ENCODE measurements around the gene TLCD3B. TPM values are rescaled to one million over a fixed set of nuclear protein-coding genes. Genes with fewer than 3 reads are reported as not detected.

TLCD3B gene
- total and polyA plus RNA-seq, 12 donors: 0.29 TPM; not detected in 11

DNA sequence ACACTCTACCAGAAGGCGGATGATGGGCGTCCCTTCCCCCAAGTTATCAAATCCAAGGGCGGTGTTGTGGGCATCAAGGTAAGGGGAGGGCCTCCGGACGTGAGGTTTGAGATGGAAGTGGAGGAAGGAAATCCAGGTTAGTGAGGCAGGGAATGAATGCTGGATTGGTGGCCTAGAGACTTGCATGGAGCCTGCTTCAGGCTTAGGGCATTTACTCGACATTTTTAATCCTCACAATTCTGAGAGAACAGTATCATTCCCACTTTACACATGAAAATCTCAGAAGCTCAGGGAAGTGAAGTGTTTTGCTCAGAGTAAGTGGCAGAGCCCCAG, 36.5 kb upstream of the TLCD3B start:
- peaks cover 19 to 69% (median 62%) of the 10 kb centered on the region in 9 donors for H3K4me1 ChIP-seq
- DNase-seq: no peak
- TF ChIP-seq, protein P1, sequence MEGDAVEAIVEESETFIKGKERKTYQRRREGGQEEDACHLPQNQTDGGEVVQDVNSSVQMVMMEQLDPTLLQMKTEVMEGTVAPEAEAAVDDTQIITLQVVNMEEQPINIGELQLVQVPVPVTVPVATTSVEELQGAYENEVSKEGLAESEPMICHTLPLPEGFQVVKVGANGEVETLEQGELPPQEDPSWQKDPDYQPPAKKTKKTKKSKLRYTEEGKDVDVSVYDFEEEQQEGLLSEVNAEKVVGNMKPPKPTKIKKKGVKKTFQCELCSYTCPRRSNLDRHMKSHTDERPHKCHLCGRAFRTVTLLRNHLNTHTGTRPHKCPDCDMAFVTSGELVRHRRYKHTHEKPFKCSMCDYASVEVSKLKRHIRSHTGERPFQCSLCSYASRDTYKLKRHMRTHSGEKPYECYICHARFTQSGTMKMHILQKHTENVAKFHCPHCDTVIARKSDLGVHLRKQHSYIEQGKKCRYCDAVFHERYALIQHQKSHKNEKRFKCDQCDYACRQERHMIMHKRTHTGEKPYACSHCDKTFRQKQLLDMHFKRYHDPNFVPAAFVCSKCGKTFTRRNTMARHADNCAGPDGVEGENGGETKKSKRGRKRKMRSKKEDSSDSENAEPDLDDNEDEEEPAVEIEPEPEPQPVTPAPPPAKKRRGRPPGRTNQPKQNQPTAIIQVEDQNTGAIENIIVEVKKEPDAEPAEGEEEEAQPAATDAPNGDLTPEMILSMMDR (IDR thresholded peaks at IDR 0.05): no peak
- no peaks in the 10 kb centered on the region for H3K27me3 ChIP-seq
- 45 to 59% methylated on average over 6 of the region's 6 CpGs for WGBS, 2 donors
- H3K27ac ChIP-seq: peak overlapping the region in 9 of 10 donors; percentile 97 to 100 (median 98)
- H3K4me3 ChIP-seq: peak overlapping the region; percentile 79 to 100 (median 92)
- ATAC-seq: no peak
- intact Hi-C loops (cut with DNase I): loop anchor here in 2 of 10 donors (5.0 to 10.0 kb wide), 3 partner anchors 95 to 467 kb away; partner anchors contain the start of genes TAOK2 (in 1 of the 2) and ZNF747 (in 1 of the 2)
- H3K36me3 ChIP-seq: peaks cover 8 to 68% (median 51%) of the 10 kb centered on the region in 9 donors
- no peaks in the 10 kb centered on the region for H3K9me3 ChIP-seq

DNA sequence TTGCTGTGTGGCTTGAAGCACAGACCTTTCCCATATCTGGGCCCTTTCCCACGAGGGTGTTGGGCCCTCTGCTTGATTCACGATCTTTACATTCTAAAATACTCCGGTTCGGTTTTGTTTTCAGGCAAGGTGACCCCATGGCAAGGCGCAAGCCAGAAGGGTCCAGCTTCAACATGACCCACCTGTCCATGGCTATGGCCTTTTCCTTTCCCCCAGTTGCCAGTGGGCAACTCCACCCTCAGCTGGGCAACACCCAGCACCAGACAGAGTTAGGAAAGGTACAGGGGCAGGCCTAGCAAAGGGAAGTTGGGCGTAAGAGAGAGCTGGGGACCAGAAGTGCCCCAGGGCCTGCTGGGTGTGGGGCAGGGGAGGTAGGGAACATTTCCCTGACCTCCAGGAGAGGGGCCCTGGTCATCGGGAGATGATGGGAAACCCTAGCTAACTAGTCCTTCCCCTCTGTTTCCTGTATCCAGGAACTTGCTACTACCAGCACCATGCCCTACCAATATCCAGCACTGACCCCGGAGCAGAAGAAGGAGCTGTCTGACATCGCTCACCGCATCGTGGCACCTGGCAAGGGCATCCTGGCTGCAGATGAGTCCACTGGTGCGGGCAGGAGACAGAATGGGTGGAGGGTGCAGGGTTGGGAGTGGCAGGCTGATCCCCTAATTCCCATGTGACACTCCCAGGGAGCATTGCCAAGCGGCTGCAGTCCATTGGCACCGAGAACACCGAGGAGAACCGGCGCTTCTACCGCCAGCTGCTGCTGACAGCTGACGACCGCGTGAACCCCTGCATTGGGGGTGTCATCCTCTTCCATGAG, 35.9 kb upstream of the TLCD3B start:
- TF ChIP-seq, protein P1 (IDR thresholded peaks at IDR 0.05): no peak
- H3K36me3 ChIP-seq: peaks cover 6 to 62% (median 48%) of the 10 kb centered on the region in 9 donors
- peak; percentile 56 to 59 for DNase-seq
- intact Hi-C loops (cut with DNase I): loop anchor here in 2 of 10 donors (5.0 to 10.0 kb wide), 3 partner anchors 95 to 468 kb away; partner anchors contain the start of genes TAOK2 (in 1 of the 2) and ZNF747 (in 1 of the 2)
- H3K27me3 ChIP-seq: no peaks in the 10 kb centered on the region
- ATAC-seq: no peak
- peak overlapping the region; percentile 79 to 100 (median 92) for H3K4me3 ChIP-seq
- peak overlapping the region; percentile 97 to 100 (median 98) for H3K27ac ChIP-seq
- WGBS, 2 donors: 19 to 27% methylated on average over 21 of the region's 21 CpGs
- no peaks in the 10 kb centered on the region for H3K9me3 ChIP-seq
- peaks cover 19 to 69% (median 62%) of the 10 kb centered on the region in 9 donors for H3K4me1 ChIP-seq

DNA sequence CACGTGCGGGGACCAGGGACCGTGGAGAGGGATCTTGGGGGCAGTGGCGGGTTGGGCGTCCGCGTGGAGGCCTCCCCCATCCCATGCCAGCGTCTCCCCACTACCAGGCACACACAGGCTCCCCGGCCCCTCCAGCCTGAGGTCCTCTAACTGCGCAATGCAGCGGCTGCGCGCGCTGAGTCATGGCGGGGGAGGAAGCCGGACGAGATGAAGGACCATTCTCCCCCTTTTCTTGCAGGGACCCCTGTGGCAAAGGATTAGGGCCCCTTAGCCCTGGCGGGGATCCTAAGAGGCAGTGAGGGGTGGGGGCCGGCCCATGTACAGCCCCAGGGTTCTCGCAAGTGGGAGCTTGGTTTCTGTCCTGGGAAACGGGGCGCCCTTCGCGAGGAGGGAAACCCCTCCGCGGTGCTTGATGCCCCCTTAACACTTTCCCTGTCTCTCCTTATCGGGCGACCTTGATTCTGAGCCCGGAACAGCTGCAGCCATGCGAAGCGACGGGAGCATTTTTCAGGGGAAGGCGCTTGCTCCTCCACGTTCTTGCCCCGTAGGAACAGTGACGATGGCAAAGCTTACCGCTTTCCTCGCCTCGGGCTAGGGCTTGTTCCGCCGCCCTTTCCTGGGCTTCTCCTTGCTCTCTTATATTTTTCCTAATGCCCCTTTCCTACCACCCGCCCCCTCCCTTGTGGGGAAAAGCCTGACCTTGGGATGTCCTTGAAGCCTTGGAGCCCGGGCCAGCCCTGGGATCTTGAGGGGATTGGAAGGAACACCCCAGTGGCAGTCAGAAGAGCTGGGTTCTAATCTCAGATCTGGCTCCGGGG, 35.1 kb upstream of the TLCD3B start:
- peak overlapping the region; percentile 79 to 100 (median 92) for H3K4me3 ChIP-seq
- no peaks in the 10 kb centered on the region for H3K9me3 ChIP-seq
- peaks cover 5 to 54% (median 40%) of the 10 kb centered on the region in 9 donors for H3K36me3 ChIP-seq
- TF ChIP-seq, protein P1 (IDR thresholded peaks at IDR 0.05): no peak
- H3K4me1 ChIP-seq: peaks cover 19 to 70% (median 62%) of the 10 kb centered on the region in 9 donors
- H3K27ac ChIP-seq: peak overlapping the region; percentile 97 to 100 (median 98)
- H3K27me3 ChIP-seq: no peaks in the 10 kb centered on the region
- intact Hi-C loops (cut with DNase I): loop anchor here in 3 of 10 donors (1.0 to 10.0 kb wide), 5 partner anchors 9 to 469 kb away; partner anchors contain the start of genes PPP4C (in 1 of the 3), TAOK2 (in 1 of the 3) and ZNF747 (in 1 of the 3)
- 1% methylated on average over 44 of the region's 44 CpGs for whole genome bisulfite sequencing, 2 donors
- ATAC-seq (peak in 7 of 8 donors; percentile 1 to 15 (median 4)), DNase-seq (peak in 1 of 2 donors; percentile 36)

Measured in heart right ventricle (tissue), 16 donors.